HL-60/S4 (cell line): Measurements from ENCODE around the gene PDGFC.

ENCODE experiments used
- in situ Hi-C: fragments of 300-500 bp; cut with MboI; formaldehyde crosslinking; loops from 2 replicates; pipeline ENCODE4 v1.14.3; 2022; ENCODE audit warnings: low sequenced_read_pairs

PDGFC gene

GRCh38 chr4:156837625-156838345, 133.8 kb downstream of the PDGFC start:
- in situ Hi-C loops, result no loop called here

GRCh38 chr4:156832886-156833285, 138.7 kb downstream of the PDGFC start:
- in situ Hi-C loops, result no loop called here

DNA sequence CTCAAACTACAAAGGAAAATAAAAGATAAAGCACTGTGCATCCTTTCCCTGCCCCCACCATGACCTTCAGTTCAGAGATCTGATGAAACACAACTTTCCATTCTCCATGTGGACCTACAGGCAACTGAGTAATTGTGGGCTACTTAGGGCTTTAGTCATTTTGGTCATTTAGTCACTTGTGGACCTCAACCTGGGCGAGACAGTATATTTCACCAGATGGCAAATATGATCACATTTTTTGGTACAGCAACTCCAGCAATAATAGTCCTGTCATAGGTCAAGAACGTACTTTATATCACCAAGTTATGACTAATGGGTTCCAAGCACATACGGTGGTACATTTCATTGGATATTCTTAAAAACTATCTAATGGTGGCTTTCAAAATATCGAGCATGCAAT, 141.2 kb downstream of the PDGFC start:
- in situ Hi-C loops, result no loop called here

DNA sequence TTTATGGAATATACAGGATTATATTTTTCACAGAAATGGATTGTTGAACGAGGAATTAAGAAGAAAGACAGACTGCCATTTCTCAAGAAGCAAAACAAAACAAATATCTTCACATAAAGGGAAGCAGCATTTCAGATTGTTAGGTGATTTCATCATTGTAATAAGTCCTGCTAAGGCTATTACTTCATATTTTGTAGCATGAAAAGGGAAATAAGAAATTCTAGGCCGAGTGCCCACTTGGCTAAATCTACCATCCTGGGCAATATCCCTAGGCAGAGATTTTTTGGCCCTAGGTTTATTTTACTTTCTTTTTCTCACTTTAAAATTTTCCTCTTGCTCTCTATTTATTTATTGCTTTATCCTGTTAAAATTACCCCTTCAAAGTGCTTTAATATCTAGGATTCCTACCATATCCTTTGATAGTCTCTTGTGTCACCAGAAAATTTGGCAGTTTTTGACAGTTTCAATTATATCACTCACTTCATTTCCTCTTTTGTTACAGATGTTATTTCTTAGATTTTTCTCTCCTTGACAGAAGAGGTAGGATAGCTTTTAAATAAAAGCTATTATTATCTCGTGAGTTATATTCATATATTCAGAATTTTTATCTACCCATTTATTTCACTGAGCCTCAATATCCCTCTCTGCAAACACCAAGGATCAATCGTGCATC, 142.3 kb downstream of the PDGFC start:
- in situ Hi-C loops, result no loop called here

GRCh38 chr4:156827519-156827918, 144.1 kb downstream of the PDGFC start:
- in situ Hi-C loops, result no loop called here

GRCh38 chr4:156825074-156825473, 146.5 kb downstream of the PDGFC start:
- in situ Hi-C loops, result no loop called here

- in situ Hi-C loops, result no loop called here
These were observed 147.0 kb downstream of the PDGFC start for GRCh38 chr4:156824451-156825060.

DNA sequence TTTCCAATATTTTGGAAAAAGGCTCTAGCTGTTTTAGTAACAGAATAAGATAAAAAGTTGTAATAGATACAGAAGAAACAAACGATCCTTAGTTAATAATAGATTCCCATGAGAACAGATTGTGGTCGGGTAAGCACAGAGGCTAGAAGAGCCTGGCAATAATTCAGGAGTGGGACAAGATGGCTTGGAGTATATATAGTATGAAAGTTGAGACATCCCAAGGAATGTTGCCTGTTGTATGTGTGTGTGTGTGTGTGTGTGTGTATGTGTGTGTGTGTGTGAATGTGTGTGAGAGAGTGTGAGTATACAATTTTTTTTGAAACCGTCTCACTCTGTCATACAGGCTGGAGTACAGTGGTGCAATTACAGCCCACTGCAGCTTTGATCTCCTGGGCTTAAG, 150.7 kb downstream of the PDGFC start:
- in situ Hi-C loops, result no loop called here

GRCh38 chr4:156816360-156816755, 155.2 kb downstream of the PDGFC start:
- in situ Hi-C loops, result no loop called here

- in situ Hi-C loops, result no loop called here
These were observed 155.8 kb downstream of the PDGFC start for GRCh38 chr4:156815717-156816359.

DNA sequence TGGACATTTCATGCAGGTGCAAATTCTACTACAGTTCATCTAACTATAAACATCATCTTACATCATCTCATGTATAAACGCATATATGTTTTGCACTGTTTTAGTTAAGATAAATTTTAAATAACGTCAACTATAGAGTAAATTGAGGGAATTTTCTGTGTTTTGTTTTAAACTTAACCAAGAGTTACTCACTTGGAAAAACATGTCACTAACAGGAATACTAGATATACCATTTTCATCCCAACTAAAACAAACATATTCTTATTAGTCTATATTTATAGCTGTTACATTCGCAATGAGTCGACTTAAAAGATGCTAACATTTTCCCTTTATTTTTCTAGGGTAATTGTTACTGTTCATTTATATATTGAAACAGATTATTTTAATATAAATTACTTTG, 159.6 kb downstream of the PDGFC start:
- in situ Hi-C loops, result no loop called here

DNA sequence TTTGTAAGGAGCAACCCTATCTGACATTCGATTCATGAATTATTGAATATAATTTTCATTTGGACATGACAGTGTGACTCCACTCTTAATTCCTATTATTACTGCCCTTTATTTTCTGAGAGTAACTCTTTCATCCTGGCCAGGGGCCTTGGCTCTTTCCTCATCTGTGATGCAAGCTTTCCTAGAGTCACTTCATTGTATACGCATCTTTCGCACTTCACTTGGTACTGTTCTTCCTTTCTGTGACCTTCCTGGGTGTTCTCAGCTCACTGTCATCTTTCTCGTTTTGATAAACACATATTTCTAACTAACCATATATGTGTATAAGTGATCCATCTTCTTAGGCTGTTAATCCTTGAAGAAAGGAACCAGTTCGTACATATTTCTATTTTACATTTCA, 160.3 kb downstream of the PDGFC start:
- in situ Hi-C loops, result no loop called here

DNA sequence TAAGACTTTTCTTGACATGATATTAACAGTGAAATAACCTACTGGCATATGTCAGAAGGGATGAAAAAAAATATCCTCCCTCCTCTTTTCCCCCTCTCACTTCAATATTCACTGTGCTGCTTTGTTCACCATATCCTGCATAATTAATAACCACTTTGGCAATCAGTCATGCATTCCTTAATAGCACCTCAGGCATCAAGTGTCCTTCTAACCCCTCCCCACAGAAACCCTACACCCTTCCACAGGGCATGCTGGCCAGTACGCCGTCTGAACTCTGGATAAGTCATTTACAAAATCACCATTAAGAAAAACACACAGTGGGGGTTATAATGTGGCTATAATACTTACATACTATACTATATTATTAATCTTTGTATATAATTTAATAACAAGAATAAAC, 165.9 kb downstream of the PDGFC start:
- in situ Hi-C loops, result no loop called here

- in situ Hi-C loops, result no loop called here
These were observed 168.5 kb downstream of the PDGFC start for GRCh38 chr4:156803056-156803455.

- in situ Hi-C loops, result no loop called here
These were observed 171.1 kb downstream of the PDGFC start for GRCh38 chr4:156800463-156800862.

GRCh38 chr4:156799121-156799589, 172.4 kb downstream of the PDGFC start:
- in situ Hi-C loops, result no loop called here

GRCh38 chr4:156798438-156798837, 173.2 kb downstream of the PDGFC start:
- in situ Hi-C loops, result no loop called here

- in situ Hi-C loops, result no loop called here
These were observed 174.4 kb downstream of the PDGFC start for GRCh38 chr4:156797206-156797605.

DNA sequence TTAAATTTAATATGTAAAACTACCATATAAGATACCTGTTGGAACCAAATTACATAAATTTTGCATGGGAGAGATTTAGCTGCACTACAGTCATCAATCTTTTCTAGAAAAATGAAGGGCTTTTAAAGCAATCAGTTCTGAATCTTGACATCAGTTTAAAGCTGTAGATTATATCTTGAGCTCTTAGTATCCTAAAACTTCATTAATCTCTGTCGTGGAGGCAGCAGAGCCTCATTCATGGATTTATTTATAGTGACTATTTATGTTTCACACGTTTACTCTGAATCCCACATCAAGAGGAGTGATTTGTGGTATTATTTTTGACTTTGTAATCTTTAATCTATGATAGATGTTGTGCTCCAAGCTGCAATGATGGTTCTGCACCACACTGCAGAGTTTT, 175.9 kb downstream of the PDGFC start:
- in situ Hi-C loops, result no loop called here

DNA sequence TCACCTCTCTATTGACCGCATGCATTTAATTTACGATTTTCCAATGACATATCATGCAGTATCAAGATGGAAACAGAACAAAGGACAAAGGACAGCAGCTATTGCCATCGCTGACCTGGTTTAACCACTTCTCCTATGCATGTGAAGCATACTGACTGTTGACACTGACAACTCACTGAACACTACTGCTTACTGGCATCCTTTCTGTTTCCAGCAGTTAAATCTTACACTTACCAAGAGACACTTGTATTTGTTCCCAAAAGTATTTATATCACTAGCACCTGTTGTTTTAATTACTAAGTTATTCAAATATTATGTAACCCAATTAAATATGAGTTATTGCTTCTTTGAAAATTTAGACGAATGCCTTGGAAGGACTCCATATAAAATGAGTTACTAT, 176.7 kb downstream of the PDGFC start:
- in situ Hi-C loops, result no loop called here

DNA sequence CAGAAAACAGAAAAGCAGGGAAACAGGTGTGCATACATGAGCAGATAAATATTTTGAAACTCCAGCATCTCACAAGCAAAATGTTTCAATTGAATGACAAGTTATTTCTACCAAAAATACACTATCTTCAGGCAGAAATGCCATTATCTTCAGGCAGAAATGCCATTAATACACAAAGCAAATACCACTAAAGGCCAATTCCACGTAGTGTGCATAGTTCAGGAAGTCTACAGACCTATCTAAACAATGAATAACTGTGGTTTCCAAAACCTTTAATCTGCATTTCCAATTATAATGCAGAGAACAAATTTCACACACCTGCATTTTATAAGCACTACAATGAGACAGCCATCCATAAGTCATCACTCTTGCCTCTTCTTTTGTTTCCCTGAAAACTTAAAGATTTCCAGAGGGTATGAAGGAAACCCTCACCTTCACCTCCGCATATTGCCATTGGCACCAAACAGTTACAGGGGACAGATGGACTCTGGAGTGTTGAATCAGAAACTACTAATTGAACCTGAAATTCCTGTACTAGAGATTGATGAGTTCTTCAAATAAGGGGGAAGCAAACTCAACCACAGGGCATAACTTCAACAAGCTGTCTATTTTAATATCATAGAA, 179.0 kb downstream of the PDGFC start:
- in situ Hi-C loops, result no loop called here
